Putamen (tissue), 1 donor: ENCODE data around the gene IGSF9.
"Not testable (repeated sequence)": the region's sequence is repeated elsewhere in the genome, so short reads cannot be mapped to it uniquely, and the experiment has no call there.

Experiments
- DNase-seq: peaks from one replicate; pipeline ENCODE4 v3.0.0-alpha.2; 2016; ENCODE audit warnings: low spot score

IGSF9 gene

DNA sequence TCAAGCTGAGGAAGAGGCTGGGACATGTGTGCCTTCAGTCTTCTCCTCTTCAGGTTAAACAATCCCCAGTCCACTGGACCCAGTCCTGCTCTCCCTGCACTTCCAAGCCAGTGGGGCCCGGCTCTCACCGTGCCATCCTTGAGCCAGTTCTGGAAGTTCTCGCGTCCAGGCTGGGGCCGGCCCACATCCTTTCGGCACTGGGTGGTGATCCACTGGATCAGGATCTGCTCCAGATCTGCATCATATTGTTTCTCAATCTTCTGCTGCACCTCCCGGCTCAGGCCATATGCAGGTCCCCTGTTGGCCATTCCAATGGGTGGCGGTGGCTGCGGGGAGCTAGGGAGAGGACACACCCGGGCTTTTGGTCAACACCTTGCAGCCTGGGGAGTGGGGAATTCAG, 25.2 kb downstream of the IGSF9 start:
- DNase-seq, result no peak

DNA sequence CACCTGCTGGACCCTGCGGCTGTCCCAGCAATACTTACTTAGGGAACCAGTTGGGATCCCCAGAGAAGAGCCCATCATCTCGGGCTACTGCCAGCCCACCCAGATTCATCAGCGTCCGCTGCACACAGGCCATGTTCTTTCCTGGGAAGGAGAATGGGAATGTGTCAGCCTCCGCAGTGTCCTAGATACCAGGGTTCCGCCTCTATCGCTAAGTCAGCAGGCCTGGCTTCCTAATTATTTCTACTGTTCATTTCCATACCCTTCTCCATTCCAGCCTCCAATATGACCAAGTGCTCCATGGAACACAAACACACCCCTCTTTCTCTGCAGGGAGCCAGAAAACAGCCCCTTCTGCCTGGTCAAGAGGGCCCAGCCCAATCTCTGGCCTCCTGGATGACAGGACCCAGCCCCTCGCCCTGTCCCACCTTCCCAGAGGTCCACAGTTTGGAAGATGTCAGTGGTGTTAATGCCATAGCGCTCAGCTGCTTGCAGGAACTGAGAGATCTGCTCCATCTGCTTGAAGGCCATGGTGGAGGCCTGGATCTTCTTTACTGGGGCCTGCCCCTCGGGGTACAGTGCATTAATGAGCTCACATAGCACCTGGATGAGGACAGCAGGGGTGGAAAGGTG, 26.1 kb downstream of the IGSF9 start:
- DNase-seq, result no peak

DNA sequence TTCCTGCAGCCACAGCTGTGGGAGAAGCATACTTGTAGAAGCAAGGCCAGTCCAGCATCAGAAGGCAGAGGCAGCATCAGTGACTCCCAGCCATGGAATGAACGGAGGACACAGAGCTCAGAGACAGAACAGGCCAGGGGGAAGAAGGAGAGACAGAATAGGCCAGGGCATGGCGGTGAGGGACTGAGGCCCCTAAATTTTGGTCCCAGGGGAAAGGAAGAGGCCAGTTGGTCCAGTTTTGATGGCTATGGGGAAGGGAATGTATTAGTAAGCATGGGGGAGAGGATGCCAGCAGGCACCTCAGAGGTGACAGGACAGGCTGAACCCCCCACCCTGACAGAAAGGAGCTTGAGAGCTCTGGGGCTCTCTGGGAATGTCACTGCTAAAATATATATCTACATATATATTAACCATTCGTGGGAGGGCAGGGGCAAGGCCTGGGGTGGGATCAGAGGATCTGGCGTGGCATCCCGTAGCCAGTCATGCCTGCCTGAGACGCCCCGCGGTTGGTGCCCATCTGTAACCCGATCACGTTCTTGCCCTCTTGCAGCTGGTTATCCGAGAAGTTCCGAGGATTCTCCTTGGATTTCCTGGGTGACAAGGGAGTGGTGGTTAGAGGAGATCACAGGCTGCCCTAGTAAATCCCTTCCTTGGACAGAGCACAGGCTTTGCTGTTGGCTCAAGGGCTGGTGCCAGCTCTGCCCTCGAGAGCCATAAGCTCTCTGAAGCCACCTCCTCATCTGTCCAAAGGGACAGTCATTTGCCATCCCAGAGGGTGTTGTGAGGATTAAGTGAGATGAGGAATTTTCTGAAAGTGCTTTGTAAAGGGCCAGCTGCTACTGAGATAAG, 26.8 kb downstream of the IGSF9 start:
- DNase-seq, result no peak

DNA sequence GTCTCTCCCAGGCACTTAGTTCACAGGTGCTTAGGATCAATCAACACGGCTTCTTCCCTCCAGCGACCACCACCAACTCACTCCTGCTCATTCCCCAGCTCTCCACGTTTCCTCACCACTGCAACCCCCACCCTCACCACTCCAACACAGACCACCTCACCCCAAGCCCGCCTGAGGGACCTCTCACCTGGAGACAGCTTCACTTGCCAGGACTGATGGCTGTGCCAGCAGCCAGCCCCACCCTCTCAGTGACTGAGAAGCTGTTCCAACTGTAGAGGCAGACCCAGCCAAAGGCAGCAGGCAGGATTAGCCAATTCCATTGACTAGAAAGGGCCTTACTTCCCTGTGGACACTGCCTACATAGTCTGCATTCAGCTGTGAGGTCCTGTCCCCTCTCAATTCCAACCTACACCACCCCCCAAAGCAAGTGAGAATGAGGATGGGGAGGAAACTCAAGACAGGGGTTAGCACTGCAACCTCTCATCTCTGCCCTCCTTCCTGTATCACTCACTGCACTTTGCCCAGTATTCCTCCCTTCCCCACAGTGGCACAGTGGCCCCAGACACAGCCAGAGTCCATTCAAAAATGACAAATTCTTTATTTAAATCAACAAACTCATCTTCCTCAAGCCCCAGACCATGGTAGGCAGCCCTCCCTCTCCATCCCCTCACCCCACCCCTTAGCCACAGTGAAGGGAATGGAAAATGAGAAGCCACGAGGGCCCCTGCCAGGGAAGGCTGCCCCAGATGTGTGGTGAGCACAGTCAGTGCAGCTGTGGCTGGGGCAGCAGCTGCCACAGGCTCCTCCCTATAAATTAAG, 27.7 kb downstream of the IGSF9 start:
- DNase-seq, result no peak

DNA sequence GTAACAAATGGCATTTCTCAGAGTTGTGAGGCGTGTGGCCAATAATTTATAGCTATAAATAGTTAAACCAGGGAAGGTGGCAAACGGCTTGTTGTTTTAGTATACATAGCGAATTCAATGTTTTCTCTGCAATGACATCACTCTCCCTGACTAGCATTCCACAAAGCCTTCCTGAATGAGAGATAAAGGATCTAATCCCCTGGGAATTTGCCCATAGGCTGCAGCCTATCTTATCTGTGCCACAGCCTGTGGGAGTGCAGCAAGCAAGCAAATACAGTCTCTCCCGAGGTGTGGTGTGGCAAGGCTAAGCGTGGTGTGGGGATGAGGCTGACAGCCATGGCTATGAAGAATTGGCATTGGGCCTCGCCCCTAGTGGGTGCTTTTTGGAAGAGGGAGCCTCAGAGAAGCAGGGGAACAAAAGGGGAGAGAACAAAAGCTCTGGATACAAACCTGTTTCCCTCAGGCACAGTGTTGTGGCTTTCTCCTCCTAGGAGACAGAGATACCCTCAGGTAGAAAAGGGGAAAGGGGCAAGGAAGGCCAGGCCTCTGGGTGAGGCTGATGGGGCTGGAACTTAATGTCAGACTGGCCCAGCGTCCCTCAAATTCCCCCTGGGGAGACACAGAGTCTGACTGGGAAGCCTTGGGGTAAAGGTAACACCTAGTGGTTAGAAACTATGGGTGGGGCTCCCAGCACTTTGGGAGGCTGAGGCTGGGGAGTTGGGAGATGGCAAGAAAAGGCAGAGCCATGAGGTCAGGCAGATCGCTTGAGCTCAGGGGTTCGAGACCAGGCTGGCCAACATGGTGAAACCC, 29.0 kb downstream of the IGSF9 start:
- DNase-seq, result no peak

DNA sequence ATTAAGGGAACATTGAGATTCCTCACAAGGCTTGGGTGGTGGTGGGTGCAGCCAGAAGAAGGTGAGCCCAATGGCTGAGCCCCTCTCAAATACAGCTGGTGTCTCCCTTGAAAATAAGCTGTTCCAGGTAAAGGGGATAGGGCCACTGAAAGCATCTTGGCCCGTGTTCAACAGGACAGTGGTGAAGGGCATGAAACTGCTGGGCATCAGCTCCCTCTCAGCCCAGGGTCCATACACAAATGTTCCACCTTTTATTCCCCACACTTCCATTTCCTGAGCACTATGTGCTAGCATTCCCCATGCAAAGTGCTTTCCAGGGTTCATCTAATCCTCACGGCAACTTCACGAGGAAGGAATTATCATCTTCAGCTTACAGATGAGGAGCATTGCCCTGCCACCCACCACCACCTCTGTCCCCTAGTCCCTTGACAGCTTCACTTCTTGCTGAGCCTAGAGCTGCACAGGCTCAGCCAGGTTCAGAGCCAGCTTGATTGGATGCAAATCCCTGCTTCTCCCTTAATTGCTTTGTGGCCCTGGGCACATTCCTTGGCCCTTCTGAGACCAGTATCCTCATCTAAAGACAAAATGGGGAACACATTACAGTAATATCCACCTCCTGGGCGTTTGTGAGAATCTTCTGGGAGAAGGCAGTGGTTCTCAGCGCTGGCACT, 29.7 kb downstream of the IGSF9 start:
- DNase-seq, result no peak

DNA sequence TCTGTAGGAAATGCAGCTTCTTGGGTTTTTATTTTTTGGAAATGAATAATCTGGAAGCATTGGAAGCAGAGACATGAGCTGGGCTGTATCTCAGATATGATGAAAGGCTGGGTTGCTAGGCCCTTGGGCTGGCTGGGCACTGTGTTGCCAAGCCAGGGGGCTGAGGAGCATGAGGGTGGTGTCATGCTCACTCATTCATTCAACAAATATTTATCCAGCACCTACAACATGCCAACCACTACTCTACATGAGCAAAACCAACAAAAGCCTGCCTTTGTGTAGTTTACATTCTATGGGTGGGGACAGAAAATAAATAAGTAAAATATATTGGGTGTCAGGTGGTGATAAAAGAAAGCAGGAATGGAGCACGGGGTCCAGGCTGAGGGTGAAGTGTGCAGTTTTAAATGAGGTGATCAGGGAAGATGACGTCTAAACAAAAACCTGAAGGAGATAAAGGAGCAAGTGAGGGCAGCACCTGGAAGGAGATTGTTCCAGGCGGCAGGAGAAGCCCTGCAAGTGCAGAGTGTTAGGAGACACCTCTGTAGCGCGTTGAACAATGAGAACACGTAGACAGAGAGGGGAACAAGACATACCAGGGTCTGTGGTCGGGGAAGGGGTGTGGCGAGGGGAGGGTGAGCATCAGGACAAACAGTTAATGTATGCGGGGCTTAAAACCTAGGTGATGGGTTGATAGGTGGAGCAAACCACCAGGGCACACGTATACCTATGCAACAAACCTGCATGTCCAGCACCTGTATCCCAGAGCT, 31.0 kb downstream of the IGSF9 start:
- no peak for DNase-seq

DNA sequence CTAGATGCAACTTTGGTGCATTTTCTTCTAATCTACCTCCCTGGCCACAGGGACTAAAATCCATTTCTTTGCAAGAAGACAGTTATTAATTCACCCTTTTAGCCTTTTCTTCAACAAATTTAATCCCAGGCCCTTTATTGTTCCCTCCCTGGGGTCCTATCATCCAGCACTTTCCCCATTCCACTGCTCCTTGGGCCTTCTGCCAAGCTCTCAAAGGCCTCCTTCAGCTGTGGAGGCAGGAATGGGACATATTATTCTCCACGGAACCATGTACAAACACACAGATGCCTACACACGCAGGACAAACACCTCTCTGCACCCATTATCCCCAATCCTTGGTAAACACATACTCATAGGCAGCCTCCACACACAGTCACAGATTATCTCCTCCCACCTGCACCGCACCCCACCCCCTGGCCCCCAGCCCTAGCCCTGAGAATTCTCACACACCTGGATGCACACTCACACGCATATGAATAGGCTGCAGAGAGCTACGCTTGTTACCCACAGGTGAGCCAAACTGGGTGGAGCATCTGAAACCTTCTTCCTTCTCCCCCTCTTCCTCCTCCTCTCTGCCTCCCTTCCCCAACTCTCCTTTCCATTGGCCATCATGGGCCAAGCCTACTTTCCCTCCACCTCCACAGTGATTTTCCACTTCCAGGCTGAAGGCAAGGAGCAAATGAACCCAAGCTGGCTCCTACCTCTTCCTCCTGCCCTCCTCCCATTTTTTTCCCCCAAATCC, 31.8 kb downstream of the IGSF9 start:
- DNase-seq, result no peak

DNA sequence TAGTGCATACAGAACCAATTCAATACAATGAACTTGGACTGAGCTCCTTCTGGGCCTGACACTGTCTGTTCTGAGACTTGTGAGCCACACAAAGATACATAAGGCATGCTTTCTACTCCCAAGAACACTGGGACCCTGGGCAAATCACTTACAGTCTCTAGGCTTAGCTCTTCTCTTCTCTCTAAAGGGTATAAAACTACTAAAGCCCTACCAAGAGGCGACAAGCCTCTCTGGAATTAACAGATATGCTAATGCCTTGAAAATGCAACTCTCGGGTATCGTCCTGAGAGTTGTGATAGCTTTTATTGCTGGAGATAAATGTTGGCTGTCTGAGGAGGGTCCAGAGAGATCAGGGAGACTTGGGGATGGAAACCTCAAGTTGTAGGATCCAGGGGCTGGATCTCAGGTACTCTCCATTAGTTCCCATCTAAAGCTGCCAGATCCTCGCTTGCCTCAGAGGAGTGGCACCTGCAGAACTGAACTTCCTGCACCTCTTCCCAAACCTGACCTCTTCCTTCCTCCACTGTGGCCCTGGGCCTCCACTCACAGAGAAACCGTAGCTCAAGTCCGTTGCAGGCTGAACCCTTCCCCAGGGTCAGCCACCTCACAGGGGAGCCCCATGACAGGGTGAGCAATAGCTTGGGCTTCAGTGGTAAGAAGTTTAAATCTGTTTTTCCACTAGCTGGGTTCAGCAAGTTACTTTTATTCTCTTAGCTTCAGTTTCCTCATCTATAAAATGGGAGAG, 33.9 kb downstream of the IGSF9 start:
- no peak for DNase-seq

DNA sequence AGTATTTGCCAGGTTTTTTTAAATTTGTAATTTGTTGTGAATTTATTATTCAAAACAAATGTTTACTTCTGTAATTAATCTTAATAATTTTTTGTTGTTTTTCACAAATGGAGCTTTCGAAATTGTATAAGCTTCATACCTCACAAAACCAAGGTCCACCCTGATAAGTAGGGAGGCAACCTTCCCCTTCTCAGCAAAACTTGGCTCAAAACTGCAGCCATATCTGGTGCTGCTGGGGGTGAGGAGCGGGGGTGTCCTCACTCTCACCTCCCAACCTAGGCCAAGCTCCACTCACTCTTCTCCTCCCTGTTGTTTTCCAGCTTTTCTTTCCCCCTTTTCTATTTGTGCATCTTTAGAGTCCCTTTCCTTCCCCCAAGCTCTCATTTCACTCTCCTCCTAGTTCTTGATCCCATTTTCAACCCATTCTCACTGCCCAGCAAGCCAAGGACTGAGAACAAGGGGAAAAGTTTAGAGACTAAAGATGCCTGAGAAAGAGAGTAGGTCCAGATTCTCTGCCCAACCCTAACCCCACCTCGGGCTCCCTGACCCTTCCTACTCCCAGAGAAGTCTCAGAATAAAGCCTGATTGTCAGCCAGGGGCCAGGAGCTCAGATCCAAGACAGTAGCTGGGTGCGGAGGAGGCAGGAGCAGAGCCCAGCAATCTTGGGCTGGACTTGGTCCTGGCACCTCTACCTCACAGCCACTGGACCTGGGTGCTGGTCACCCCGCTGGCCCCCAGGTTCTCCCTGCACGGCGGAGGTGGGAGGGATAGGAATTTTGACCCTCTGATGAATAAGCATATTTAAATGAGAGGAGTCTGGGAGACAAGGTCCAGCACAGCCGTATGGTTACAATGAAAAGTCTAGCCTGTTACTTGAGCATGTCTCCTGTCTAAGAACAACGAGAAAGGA, 37.1 kb downstream of the IGSF9 start:
- no peak for DNase-seq

DNA sequence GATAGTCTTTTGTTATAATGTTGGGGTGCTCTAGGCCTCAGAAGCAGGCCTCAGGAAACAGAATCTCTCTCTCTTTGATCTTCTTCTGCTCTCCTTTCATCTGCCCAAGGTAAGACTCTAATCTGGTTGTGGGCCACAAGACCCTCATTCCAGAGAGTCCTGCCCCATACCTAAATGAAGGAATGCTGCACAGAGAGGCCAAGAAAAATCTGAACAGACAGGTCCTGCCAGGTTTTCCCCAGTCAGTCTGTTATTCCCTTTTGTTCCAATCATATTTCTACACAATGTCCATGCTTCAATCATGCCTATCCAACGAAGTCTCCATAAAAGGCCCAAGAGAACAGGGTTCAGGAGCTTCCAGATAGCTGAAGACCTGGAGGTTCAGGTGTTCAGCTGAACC, 38.5 kb downstream of the IGSF9 start:
- no peak for DNase-seq

DNA sequence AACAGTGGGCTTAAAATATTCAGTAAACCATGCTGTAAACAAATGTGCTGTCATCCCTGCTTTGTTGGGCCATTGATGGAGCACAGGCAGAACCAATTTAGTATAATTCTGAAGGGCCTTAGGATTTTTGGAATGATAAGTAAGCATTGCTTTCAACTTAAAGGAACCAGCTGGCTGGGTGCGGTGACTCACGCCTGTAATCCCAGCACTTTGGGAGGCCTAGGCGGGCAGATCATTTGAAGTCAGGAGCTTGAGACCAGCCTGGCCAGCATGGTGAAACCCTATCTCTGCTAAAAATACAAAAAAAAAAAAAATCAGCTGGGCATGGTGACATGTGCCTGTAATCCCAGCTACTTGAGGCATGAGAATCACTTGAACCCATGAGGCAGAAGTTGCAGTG, 41.4 kb downstream of the IGSF9 start:
- DNase-seq, result not testable (repeated sequence)

DNA sequence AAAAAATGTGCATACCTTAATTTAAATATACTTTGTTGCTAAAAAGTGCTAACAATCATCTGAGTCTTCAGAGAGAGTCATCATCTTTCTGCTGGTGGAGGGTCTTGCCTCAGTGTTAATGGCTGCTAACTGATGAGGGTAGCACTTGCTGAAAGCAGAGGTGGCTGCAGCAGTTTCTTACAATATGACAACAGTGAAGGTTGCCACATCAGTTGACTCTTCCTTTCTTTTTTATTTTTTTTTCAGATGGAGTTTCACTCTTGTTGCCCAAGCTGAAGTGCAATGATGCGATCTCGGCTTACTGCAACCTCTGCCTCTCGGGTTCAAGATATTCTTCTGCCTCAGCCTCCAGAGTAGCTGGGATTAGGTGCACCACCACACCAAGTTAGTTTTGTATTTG, 42.9 kb downstream of the IGSF9 start:
- no peak for DNase-seq

DNA sequence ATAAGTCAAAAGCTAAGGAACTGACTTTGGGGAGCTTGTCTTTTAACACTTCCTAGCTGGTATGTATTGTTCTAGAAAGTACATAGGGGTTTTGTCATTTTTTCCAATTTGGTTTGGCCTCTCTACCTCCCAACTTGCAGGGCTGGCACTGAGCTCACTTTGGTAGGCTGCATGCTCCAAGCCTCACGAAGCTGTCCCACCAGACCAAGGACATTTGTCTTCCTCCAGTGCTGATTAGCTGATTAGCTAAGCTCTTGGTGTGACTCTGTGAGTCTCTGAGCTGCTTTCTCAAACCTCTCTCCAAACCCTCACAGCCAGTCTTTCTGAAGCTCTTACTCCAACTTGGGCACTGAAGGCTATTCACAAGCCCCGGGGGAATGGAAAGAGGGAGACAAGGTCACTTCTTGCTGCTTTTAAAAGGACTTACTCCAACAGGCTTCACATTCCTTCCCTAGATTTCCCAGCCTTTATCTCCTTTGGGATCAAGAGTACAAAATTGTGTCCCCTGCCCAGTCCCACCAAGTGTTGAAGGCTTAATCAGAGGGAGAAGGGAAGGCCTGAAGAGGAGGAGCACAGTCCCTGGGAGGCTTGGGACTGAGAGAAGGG, 44.6 kb downstream of the IGSF9 start:
- no peak for DNase-seq

DNA sequence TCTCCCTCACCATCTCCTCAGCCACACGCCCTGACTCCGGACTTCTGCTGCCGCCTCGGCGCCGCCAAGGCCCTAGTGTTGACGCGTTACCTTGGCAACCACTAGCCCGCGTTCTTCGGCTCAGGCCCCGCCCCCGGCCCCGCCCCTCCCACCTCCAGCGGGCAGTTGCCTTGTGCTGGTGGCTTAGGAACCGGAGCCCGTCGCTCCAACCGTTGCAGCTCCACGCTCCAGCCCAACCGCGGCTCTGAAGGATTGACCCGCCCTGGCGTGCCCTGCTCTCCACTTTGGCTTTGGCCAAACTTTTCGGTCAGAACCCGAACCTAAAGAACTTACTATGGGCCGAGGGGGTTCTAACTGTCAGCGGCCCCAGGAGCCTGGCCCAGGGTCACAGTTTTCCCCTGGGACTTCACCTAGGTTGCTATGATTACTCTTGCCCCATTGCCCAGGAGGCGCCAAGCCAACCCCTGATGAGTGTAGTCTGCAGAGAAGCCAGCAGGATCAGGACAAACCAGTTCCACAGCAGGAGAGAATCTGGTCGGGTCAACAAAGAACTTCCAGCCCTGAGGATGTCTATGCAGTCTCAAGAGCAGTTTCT, 45.2 kb downstream of the IGSF9 start, which contains the start of gene CFAP45:
Gene CFAP45 (minus strand): TSS at position 80 of the 595 bp plus-strand sequence. CDS start 67 bp downstream, at position 13.
- DNase-seq, result no peak

DNA sequence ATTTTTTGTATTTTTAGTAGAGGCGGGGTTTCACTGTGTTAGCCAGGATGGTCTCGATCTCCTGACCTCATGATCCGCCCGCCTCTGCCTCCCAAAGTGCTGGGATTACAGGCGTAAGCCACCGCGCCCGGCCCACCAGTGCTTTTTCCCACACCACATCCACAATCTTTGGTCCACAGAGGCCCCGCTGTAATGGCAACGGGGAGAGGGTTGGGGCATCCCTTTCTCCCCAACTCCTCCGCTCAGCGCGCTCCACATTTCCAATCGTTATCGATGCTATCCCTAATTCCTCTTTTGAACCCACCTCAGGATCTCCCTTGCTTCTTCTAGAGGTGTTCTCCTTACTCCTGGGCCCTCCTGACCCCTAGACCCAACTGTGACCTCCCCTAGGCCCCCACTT, 45.8 kb downstream of the IGSF9 start:
- not testable (repeated sequence) for DNase-seq

DNA sequence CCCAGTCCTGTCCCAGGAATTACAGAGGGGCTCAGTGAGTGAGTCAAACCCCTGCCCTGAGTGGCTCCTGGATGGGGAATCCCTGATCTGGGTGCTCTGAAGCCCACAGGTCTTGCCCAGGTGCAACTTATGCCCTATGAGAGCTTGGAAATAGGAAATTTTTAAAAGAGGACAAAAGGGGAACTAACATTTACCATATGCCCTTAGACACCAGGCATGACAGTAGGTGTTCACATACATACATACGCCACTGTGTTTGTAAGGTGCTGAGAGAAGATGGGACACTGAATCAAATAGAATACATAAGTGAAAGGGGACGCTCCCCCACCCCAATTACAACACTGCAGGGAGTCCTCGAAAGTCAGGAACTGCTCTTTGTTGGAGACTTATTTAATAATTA, 46.9 kb downstream of the IGSF9 start:
- no peak for DNase-seq
